Measurements from ENCODE around the gene THOC6. TPM values are rescaled to one million over a fixed set of nuclear protein-coding genes. Genes with fewer than 3 reads are reported as not detected.

The THOC6 gene
- total RNA-seq, 4 donors from 2014 or later, result 10.1 to 42.8 (median 17.6) TPM

DNA sequence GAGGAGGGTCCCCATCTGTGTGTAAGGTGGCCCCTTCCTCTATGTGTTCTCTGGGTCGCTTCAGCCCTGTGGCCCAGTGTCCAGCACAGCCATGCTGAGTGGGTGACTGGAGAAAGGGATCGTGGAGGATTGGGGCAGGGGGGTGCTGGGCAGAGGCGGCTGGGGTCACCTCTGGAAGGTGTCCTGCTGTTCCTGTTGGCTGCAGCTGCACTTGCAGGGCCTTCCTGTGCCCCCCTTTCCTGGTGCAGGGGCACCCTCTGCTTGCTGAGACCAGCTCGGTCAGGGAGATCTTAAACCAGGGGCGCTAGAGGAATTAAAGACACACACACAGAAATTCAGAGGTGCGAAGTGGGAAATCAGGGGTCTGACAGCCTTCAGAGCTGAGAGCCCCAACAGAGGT lies 52.7 kb downstream of the THOC6 start:
- 82% methylated on average over 6 of the region's 6 CpGs; no CpG with 5 or more reads in 1 of the 2 donors for WGBS, 2 donors (ENCODE audit: low coverage in 1 of 2)
- no peaks in the 10 kb centered on the region for H3K9me3 ChIP-seq
- intact Hi-C loops (cut with DNase I; ENCODE audit: low total_unique reads) (no loop called here), in situ Hi-C loops (cut with MboI; ENCODE audit: low pct_ligation_motif_present in 1 of 4, low pct_unique_long_range_greater_than_20kb in 1 of 4, low sequenced_read_pairs in 3 of 4) (no loop called here)
- peaks cover 0 to 7% (median 1%) of the 10 kb centered on the region in 4 donors for H3K4me1 ChIP-seq
- H3K27ac ChIP-seq, result peak overlapping the region; percentile 56 to 62 (median 61)
- H3K4me3 ChIP-seq, result no peak overlapping the region
- TF ChIP-seq POLR2A (IDR thresholded peaks at IDR 0.05) (no peak), EP300 (IDR thresholded peaks at IDR 0.05; ENCODE audit: low read depth) (no peak), POLR2AphosphoS5 (IDR thresholded peaks at IDR 0.05) (no peak)
- TF ChIP-seq, protein P1, sequence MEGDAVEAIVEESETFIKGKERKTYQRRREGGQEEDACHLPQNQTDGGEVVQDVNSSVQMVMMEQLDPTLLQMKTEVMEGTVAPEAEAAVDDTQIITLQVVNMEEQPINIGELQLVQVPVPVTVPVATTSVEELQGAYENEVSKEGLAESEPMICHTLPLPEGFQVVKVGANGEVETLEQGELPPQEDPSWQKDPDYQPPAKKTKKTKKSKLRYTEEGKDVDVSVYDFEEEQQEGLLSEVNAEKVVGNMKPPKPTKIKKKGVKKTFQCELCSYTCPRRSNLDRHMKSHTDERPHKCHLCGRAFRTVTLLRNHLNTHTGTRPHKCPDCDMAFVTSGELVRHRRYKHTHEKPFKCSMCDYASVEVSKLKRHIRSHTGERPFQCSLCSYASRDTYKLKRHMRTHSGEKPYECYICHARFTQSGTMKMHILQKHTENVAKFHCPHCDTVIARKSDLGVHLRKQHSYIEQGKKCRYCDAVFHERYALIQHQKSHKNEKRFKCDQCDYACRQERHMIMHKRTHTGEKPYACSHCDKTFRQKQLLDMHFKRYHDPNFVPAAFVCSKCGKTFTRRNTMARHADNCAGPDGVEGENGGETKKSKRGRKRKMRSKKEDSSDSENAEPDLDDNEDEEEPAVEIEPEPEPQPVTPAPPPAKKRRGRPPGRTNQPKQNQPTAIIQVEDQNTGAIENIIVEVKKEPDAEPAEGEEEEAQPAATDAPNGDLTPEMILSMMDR (IDR thresholded peaks at IDR 0.05), result no peak
- no peaks in the 10 kb centered on the region for H3K36me3 ChIP-seq
- no peak for DNase-seq
- no peaks in the 10 kb centered on the region for H3K27me3 ChIP-seq

Small RNAs within 50 kb of the gene (small RNA-seq; reads per million reads assigned to genes)
- gene LINC00514, result 0 to 0.28 (median 0) reads per million in 4 donors

Other genes starting within 250 kb of the THOC6 start
- gene ELOB, start 246.8 kb upstream of the THOC6 start, total RNA-seq, result 100 to 1,000 TPM; 133 to 433 (median 288) TPM
- gene PRSS33, start 236.5 kb upstream of the THOC6 start, total RNA-seq, result not detected
- gene PRSS41, start 225.6 kb upstream of the THOC6 start, total RNA-seq, result not detected
- gene PRSS21, start 206.8 kb upstream of the THOC6 start, total RNA-seq, result 1 to 10 TPM in 2 of 4 donors, not detected in 2; 1.6 to 1.9 TPM
- 10 to 100 TPM in 2 of 4 donors, 1 to 10 TPM in 1, not detected in 1; 5.2 to 28.3 (median 15.9) TPM for gene ZG16B, start 193.7 kb upstream of the THOC6 start, total RNA-seq
- gene PRSS22, start 165.9 kb upstream of the THOC6 start, total RNA-seq, result 10 to 100 TPM in 1 of 4 donors, 1 to 10 TPM in 1, not detected in 2; 2.5 to 11.2 TPM
- gene FLYWCH2, start 140.8 kb upstream of the THOC6 start, total RNA-seq, result 10 to 100 TPM; 35.0 to 74.4 (median 50.9) TPM
- gene FLYWCH1, start 112.1 kb upstream of the THOC6 start, total RNA-seq, result 10 to 100 TPM; 29.1 to 59.1 (median 34.6) TPM
- 1 to 10 TPM in 2 of 4 donors, under 1 TPM in 1, not detected in 1; 0.79 to 3.2 (median 1.1) TPM for gene KREMEN2, start 59.8 kb upstream of the THOC6 start, total RNA-seq
- 1 to 10 TPM in 3 of 4 donors, not detected in 1; 3.0 to 5.9 (median 4.4) TPM for gene PAQR4, start 54.7 kb upstream of the THOC6 start, total RNA-seq
- gene PKMYT1, start 43.6 kb upstream of the THOC6 start, total RNA-seq, result 1 to 10 TPM in 2 of 4 donors, under 1 TPM in 1, not detected in 1; 0.55 to 3.6 (median 3.0) TPM
- gene CLDN9, start 11.1 kb upstream of the THOC6 start, total RNA-seq, result 1 to 10 TPM in 1 of 4 donors, under 1 TPM in 1, not detected in 2; 0.55 to 1.1 TPM
- not detected for gene CLDN6, start 5.9 kb upstream of the THOC6 start, total RNA-seq
- 10 to 100 TPM; 13.3 to 50.5 (median 19.9) TPM for gene TNFRSF12A, start 3.7 kb upstream of the THOC6 start, total RNA-seq
- 10 to 100 TPM in 2 of 4 donors, 1 to 10 TPM in 2; 4.4 to 35.4 (median 17.5) TPM for gene HCFC1R1, start 93 bp upstream of the THOC6 start, total RNA-seq
- gene BICDL2, start 12.9 kb downstream of the THOC6 start, total RNA-seq, result 100 to 1,000 TPM; 123 to 357 (median 167) TPM
- 1 to 10 TPM in 3 of 4 donors, not detected in 1; 1.6 to 9.4 (median 1.8) TPM for gene MMP25, start 22.5 kb downstream of the THOC6 start, total RNA-seq
- gene IL32, start 41.6 kb downstream of the THOC6 start, total RNA-seq, result 100 to 1,000 TPM in 3 of 4 donors, 10 to 100 TPM in 1; 21.9 to 720 (median 492) TPM
- gene ZSCAN10, start 75.3 kb downstream of the THOC6 start, total RNA-seq, result not detected
- 10 to 100 TPM in 3 of 4 donors, 1 to 10 TPM in 1; 5.2 to 16.3 (median 15.5) TPM for gene ZNF205, start 88.6 kb downstream of the THOC6 start, total RNA-seq
- 10 to 100 TPM; 12.1 to 64.3 (median 16.1) TPM for gene ZNF213, start 111.0 kb downstream of the THOC6 start, total RNA-seq
- gene OR1F1, start 164.2 kb downstream of the THOC6 start, total RNA-seq, result not detected
- 10 to 100 TPM in 1 of 4 donors, 1 to 10 TPM in 3; 4.9 to 13.0 (median 7.4) TPM for gene ZNF200, start 211.1 kb downstream of the THOC6 start, total RNA-seq
- gene MEFV, start 232.6 kb downstream of the THOC6 start, total RNA-seq, result 1 to 10 TPM in 1 of 4 donors, under 1 TPM in 3; 0.37 to 1.4 (median 0.54) TPM

Data from transverse colon (tissue), 4 donors.